HepG2 (cell line): Measurements from ENCODE around the gene PLEKHB1. TPM values are rescaled to one million over a fixed set of nuclear protein-coding genes. Genes with fewer than 3 reads are reported as not detected.

Source experiments
- ARID5B ChIP-seq: IDR thresholded peaks from 2 replicates; pipeline ENCODE4 v1.4.0; 2020; ENCODE audit warnings: mild to moderate bottlenecking, missing genetic modification reagents
- ASH2L ChIP-seq: fragments of 300-600, 200-600 bp; sonication (generic); IDR thresholded peaks from 2 replicates; pipeline ENCODE4 v1.7.0; 2017; ENCODE audit warnings: low read depth, mild to moderate bottlenecking, moderate library complexity, mixed read lengths, low read length; ENCODE audit not compliant: insufficient read length
- BORCS8-MEF2B ChIP-seq: sonication (generic); formaldehyde crosslinking; IDR thresholded peaks from 2 replicates; pipeline ENCODE4 v1.8.0; 2022; ENCODE audit warnings: mild to moderate bottlenecking, missing genetic modification reagents
- KMT2A ChIP-seq: sonication (generic); formaldehyde crosslinking; IDR thresholded peaks from 2 replicates; pipeline ENCODE4 v1.4.0; 2020; ENCODE audit warnings: missing genetic modification reagents
- MYNN ChIP-seq: sonication (generic); formaldehyde crosslinking; IDR thresholded peaks from 2 replicates; pipeline ENCODE4 v1.4.0; 2020; ENCODE audit warnings: mild to moderate bottlenecking, low read depth, missing genetic modification reagents
- NCOA1 ChIP-seq: sonication (generic); formaldehyde crosslinking; IDR thresholded peaks from 2 replicates; pipeline ENCODE4 v1.9.0; 2021; ENCODE audit warnings: missing genetic modification reagents
- SMC3 ChIP-seq: IDR thresholded peaks from 2 replicates; pipeline ENCODE4 v1.6.1; 2011; ENCODE audit warnings: low read length, improper control_type of control experiment
- SNAI1 ChIP-seq: sonication (generic); formaldehyde crosslinking; IDR thresholded peaks from 2 replicates; pipeline ENCODE4 v1.5.0; 2020; ENCODE audit warnings: mild to moderate bottlenecking, missing genetic modification reagents, borderline replicate concordance
- TAF15 ChIP-seq: fragments of 200-400 bp; formaldehyde crosslinking; IDR thresholded peaks from one replicate; pipeline ENCODE4 v1.6.1; 2018; ENCODE audit warnings: mild to moderate bottlenecking, low read depth, low read length; ENCODE audit not compliant: poor library complexity, severe bottlenecking
- TRAFD1 ChIP-seq: sonication (generic); formaldehyde crosslinking; IDR thresholded peaks from 2 replicates; pipeline ENCODE4 v1.5.1; 2020; ENCODE audit warnings: missing genetic modification reagents, mild to moderate bottlenecking, borderline replicate concordance
- UBTF ChIP-seq: sonication (generic); formaldehyde crosslinking; IDR thresholded peaks from 2 replicates; pipeline ENCODE4 v1.4.0; 2020; ENCODE audit warnings: mild to moderate bottlenecking, missing genetic modification reagents
- ZBTB8A ChIP-seq: sonication (generic); formaldehyde crosslinking; IDR thresholded peaks from 2 replicates; pipeline ENCODE4 v1.4.0; 2020; ENCODE audit warnings: mild to moderate bottlenecking, low read depth, missing genetic modification reagents, borderline replicate concordance
- ZFP62 ChIP-seq: sonication (generic); formaldehyde crosslinking; IDR thresholded peaks from 2 replicates; pipeline ENCODE4 v1.4.0; 2020; ENCODE audit warnings: missing genetic modification reagents
- ZNF20 ChIP-seq: sonication (generic); formaldehyde crosslinking; IDR thresholded peaks from 2 replicates; pipeline ENCODE4 v1.4.0; 2020; ENCODE audit warnings: mild to moderate bottlenecking, moderate library complexity, missing genetic modification reagents
- ZNF382 ChIP-seq: sonication (generic); formaldehyde crosslinking; IDR thresholded peaks from 2 replicates; pipeline ENCODE4 v1.5.0; 2020; ENCODE audit warnings: missing genetic modification reagents, mild to moderate bottlenecking, borderline replicate concordance
- ZNF616 ChIP-seq: sonication (generic); formaldehyde crosslinking; IDR thresholded peaks from 2 replicates; pipeline ENCODE4 v1.5.0; 2020; ENCODE audit warnings: low read depth, mild to moderate bottlenecking, missing genetic modification reagents
- ZUFSP ChIP-seq: sonication (generic); formaldehyde crosslinking; IDR thresholded peaks from 2 replicates; pipeline ENCODE4 v1.9.0; 2021; ENCODE audit warnings: missing genetic modification reagents, mild to moderate bottlenecking, borderline replicate concordance
- polyA plus RNA-seq, 8 experiments: library from polyadenylated mRNA; depleted of rRNA in 3 of 8; stranded (reverse) in 7 of 8; unstranded in 1 of 8; fragments of >200 nt; fragmentation: Illumina TruSeq in 4 of 8; extraction: Trizol in 4 of 8; gene quantifications; 2 replicates each; pipeline versions ENCODE4 v1.2.1 to v1.2.3, GENCODE V29; 2011 to 2016; ENCODE audit warnings: low read depth in 4 of 8, missing spikeins in 1 of 8, mixed read lengths in 1 of 8; ENCODE audit not compliant: insufficient read depth in 1 of 8
- total RNA-seq, 5 experiments: library from RNA; depleted of rRNA; stranded (reverse); fragments of >200 nt; fragmentation: Illumina TruSeq; extraction: Trizol; gene quantifications; 2 replicates each; pipeline ENCODE4 v1.2.3, GENCODE V29; 2016; ENCODE audit warnings: low read depth in 1 of 5

Gene PLEKHB1
- total and polyA plus RNA-seq, 2 of the 13 experiments (the other 11 are each of a cell fraction or from before 2014, with no cell fraction given), result 68.0 to 99.3 TPM

- no peak for TF ChIP-seq BORCS8-MEF2B (CRISPR knock-in tag)
- TF ChIP-seq MYNN (CRISPR knock-in tag), result no peak
- no peak; the same call in 1 of the 2 replicates for TF ChIP-seq ARID5B (CRISPR knock-in tag)
- no peak for TF ChIP-seq ZNF382 (CRISPR knock-in tag)
- TF ChIP-seq ZNF616, result no peak; the same call in 1 of the 2 replicates
- TF ChIP-seq ZFP62, result no peak
- TF ChIP-seq SMC3, result no peak
- no peak for TF ChIP-seq TRAFD1 (CRISPR knock-in tag)
- TF ChIP-seq ZNF20 (CRISPR knock-in tag), result no peak
- TF ChIP-seq NCOA1 (CRISPR knock-in tag), result no peak
- no peak for TF ChIP-seq TAF15
- TF ChIP-seq ZUFSP, result no peak
- no peak for TF ChIP-seq SNAI1 (CRISPR knock-in tag)
- TF ChIP-seq ASH2L, result no peak
- TF ChIP-seq ZBTB8A (CRISPR knock-in tag), result no peak
- peak; percentile 40 for TF ChIP-seq UBTF (CRISPR knock-in tag)
- TF ChIP-seq KMT2A (CRISPR knock-in tag), result no peak; the same call in 1 of the 2 replicates
These were observed 1.2 kb downstream of the PLEKHB1 start (continued) for GRCh38 chr11:73647459-73648100.
